TTC549 (cell line): ENCODE measurements around the gene MARK1.
"Not testable (repeated sequence)": the region's sequence is repeated elsewhere in the genome, so short reads cannot be mapped to it uniquely, and the experiment has no call there.

Experiments used
- FAIRE-seq: peaks from 2 replicates; lab custom pipeline; 2012; peaks lifted over from hg19 to GRCh38; lab: Jason Lieb, UNC

The MARK1 gene

GRCh38 chr1:220529521-220530020, 1.6 kb downstream of the MARK1 start:
- FAIRE-seq = no peak

- peak; percentile 34 for FAIRE-seq
These were observed 5.7 kb downstream of the MARK1 start for GRCh38 chr1:220533504-220534109.

GRCh38 chr1:220544901-220545303, 17.0 kb downstream of the MARK1 start:
- no peak for FAIRE-seq

- FAIRE-seq = no peak
These were observed 23.0 kb downstream of the MARK1 start for GRCh38 chr1:220550811-220551399.

- FAIRE-seq = no peak
These were observed 23.8 kb downstream of the MARK1 start for GRCh38 chr1:220551718-220552117.

GRCh38 chr1:220552672-220553260, 24.8 kb downstream of the MARK1 start:
- FAIRE-seq = no peak

- no peak for FAIRE-seq
These were observed 28.7 kb downstream of the MARK1 start for GRCh38 chr1:220556641-220557040.

- FAIRE-seq = no peak
These were observed 35.6 kb downstream of the MARK1 start for GRCh38 chr1:220563564-220563963.

GRCh38 chr1:220564216-220564615, 36.3 kb downstream of the MARK1 start:
- FAIRE-seq = no peak

- no peak for FAIRE-seq
These were observed 37.7 kb downstream of the MARK1 start for GRCh38 chr1:220565670-220566069.

GRCh38 chr1:220566869-220567268, 38.9 kb downstream of the MARK1 start:
- FAIRE-seq = no peak

- FAIRE-seq = no peak
These were observed 44.5 kb downstream of the MARK1 start for GRCh38 chr1:220572416-220572815.

GRCh38 chr1:220573836-220574235, 45.9 kb downstream of the MARK1 start:
- FAIRE-seq = peak; percentile 70

GRCh38 chr1:220575718-220576497, 48.0 kb downstream of the MARK1 start:
- no peak for FAIRE-seq

- no peak for FAIRE-seq
These were observed 50.0 kb downstream of the MARK1 start for GRCh38 chr1:220577926-220578325.

GRCh38 chr1:220579317-220579716, 51.4 kb downstream of the MARK1 start:
- FAIRE-seq = no peak

- no peak for FAIRE-seq
These were observed 64.8 kb downstream of the MARK1 start for GRCh38 chr1:220592714-220593113.

- no peak for FAIRE-seq
These were observed 66.4 kb downstream of the MARK1 start for GRCh38 chr1:220594356-220594755.

GRCh38 chr1:220595179-220595578, 67.2 kb downstream of the MARK1 start:
- FAIRE-seq = no peak

- no peak for FAIRE-seq
These were observed 77.0 kb downstream of the MARK1 start for GRCh38 chr1:220604926-220605325.

GRCh38 chr1:220605651-220606050, 77.7 kb downstream of the MARK1 start:
- not testable (repeated sequence) for FAIRE-seq

- not testable (repeated sequence) for FAIRE-seq
These were observed 83.2 kb downstream of the MARK1 start for GRCh38 chr1:220611100-220611499.

GRCh38 chr1:220616836-220617235, 88.9 kb downstream of the MARK1 start:
- FAIRE-seq = no peak
